Measurements from ENCODE around the gene AP3D1.

The AP3D1 gene

GRCh38 chr19:2115324-2115723, 36.0 kb downstream of the AP3D1 start:
- H3K9me3 Mint-ChIP-seq: no peaks in the 10 kb centered on the region
- TF ChIP-seq CTCF (IDR thresholded peaks at IDR 0.05; ENCODE audit: unreplicated experiment in 3 of 3): no peak

DNA sequence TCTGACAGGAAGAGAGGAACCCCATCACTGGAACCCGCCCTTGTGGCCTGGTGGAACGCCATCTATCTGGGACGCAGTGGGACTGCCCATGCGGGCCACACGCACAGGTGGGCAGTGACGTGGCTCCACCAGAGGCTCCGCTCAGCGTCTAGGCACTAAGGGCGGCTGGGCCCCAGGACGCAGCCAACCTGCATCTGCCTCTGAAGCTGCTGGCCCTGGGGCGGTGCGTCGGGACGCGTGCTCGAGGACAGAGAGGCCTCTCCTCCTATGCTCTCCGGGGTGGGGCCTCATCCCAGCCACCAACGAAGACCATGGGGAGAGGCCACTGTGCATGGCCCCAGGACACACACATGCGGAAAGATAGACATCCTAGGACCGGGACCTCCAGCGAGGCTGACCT, 36.5 kb downstream of the AP3D1 start:
- no peaks in the 10 kb centered on the region for H3K9me3 Mint-ChIP-seq
- H3K4me3 Mint-ChIP-seq: no peak overlapping the region
- H3K27ac Mint-ChIP-seq: no peak overlapping the region
- TF ChIP-seq CTCF (IDR thresholded peaks at IDR 0.05; ENCODE audit: unreplicated experiment in 3 of 3): no peak
- peaks cover 40% of the 10 kb centered on the region for H3K36me3 Mint-ChIP-seq (ENCODE audit: low read depth)
- H3K4me1 Mint-ChIP-seq: no peaks in the 10 kb centered on the region
- H3K27me3 Mint-ChIP-seq (ENCODE audit: low read depth): no peaks in the 10 kb centered on the region

More at GRCh38 chr19:2115324-2115723, 36.0 kb downstream of the AP3D1 start:
- no peaks in the 10 kb centered on the region for H3K27me3 Mint-ChIP-seq (ENCODE audit: low read depth)
- H3K4me3 Mint-ChIP-seq: no peak overlapping the region
- no peaks in the 10 kb centered on the region for H3K4me1 Mint-ChIP-seq
- H3K27ac Mint-ChIP-seq: no peak overlapping the region
- H3K36me3 Mint-ChIP-seq (ENCODE audit: low read depth): peaks cover 41% of the 10 kb centered on the region

DNA sequence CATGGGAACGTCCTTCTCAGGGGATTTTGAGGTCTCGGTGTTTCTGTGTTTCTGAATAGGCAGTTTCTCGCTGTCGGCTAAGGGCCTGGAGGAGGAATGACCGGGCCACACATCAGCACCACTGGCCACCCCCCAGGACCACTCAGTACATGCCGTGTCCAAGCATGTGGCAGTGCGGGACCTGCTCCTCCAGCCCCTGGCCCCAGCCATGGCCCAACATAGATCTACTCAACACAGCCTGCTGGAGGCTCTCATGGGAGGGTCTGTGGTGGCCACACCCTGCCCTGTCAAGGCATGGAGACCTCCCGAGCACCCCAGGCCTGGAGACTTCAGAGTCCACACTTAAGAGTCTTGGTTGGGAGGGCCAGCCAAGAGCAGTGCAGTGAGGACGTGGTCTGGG, 37.1 kb downstream of the AP3D1 start:
- Mint-ChIP-seq H3K4me3 (no peak overlapping the region), H3K27ac (no peak overlapping the region), H3K36me3 (ENCODE audit: low read depth) (peaks cover 39% of the 10 kb centered on the region), H3K27me3 (ENCODE audit: low read depth) (no peaks in the 10 kb centered on the region), H3K9me3 (no peaks in the 10 kb centered on the region), H3K4me1 (no peaks in the 10 kb centered on the region)
- no peak for TF ChIP-seq CTCF (IDR thresholded peaks at IDR 0.05; ENCODE audit: unreplicated experiment in 3 of 3)

GRCh38 chr19:2113439-2114211, 37.7 kb downstream of the AP3D1 start:
- no peaks in the 10 kb centered on the region for H3K27me3 Mint-ChIP-seq (ENCODE audit: low read depth)
- H3K9me3 Mint-ChIP-seq: no peaks in the 10 kb centered on the region
- H3K27ac Mint-ChIP-seq: no peak overlapping the region
- TF ChIP-seq CTCF (IDR thresholded peaks at IDR 0.05; ENCODE audit: unreplicated experiment in 3 of 3): no peak
- peaks cover 36% of the 10 kb centered on the region for H3K36me3 Mint-ChIP-seq (ENCODE audit: low read depth)
- no peak overlapping the region for H3K4me3 Mint-ChIP-seq
- H3K4me1 Mint-ChIP-seq: no peaks in the 10 kb centered on the region

DNA sequence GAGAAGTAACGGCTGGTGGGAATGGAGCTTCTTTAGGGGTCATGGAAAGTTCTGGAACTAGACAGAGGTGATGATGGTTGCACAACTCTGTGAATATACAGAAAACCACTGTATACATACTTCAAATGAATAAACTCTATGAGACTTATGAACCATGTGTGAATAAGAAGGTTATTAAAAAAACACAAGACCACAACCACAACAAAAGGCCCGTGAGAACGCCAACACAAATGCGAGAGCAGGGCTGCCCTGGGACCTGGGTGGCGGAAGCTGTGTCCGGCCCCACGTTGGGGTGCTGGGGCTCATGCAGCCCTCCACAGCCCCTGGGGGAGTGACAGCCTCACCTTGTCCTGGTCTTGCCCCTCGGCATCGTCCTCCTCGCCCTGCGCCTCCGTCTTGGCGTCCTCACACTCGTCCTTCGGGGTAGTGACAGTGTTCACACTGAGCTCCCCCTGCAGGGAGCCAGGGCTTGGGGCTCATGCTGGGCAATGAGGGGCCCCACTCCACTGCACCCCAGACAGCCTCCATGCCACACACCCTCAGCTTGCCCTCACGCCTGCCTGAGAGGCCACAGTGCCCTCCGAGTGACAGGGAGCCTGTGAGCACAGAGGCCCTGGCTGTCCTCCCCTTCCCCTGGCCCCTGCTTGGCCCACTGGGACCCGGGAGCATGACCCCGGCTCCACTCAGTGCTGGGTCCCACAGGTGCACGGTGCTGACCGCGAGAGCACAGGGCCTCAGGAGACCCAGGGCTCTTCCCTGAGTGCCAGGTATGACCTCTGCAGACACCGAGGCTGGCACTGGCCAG, 38.6 kb downstream of the AP3D1 start:
- H3K27ac Mint-ChIP-seq: no peak overlapping the region
- no peaks in the 10 kb centered on the region for H3K27me3 Mint-ChIP-seq (ENCODE audit: low read depth)
- H3K4me1 Mint-ChIP-seq: no peaks in the 10 kb centered on the region
- H3K36me3 Mint-ChIP-seq (ENCODE audit: low read depth): peaks cover 33% of the 10 kb centered on the region
- TF ChIP-seq CTCF (IDR thresholded peaks at IDR 0.05; ENCODE audit: unreplicated experiment in 3 of 3): no peak
- H3K9me3 Mint-ChIP-seq: no peaks in the 10 kb centered on the region
- H3K4me3 Mint-ChIP-seq: no peak overlapping the region

All from nephron (organoid).